Neural progenitor cell (in vitro differentiated cells): ENCODE measurements around the gene YIPF6.

Source experiments
- EZH2 ChIP-seq: fragments of 200-600 bp; sonication (generic); IDR thresholded peaks from 2 replicates; pipeline ENCODE4 v1.6.1; 2017; ENCODE audit warnings: antibody characterized with exemption, mild to moderate bottlenecking, moderate library complexity
- EZH2phosphoT487 ChIP-seq: fragments of 200-600 bp; sonication (generic); IDR thresholded peaks from 2 replicates; pipeline ENCODE4 v1.6.1; 2017; ENCODE audit warnings: antibody characterized with exemption
- TF ChIP-seq, protein P1 (sequence below): fragments of 200-600 bp; sonication (generic); IDR thresholded peaks from 2 replicates; pipeline ENCODE4 v1.5.1; 2017; ENCODE audit warnings: antibody characterized with exemption, mild to moderate bottlenecking

DNA sequence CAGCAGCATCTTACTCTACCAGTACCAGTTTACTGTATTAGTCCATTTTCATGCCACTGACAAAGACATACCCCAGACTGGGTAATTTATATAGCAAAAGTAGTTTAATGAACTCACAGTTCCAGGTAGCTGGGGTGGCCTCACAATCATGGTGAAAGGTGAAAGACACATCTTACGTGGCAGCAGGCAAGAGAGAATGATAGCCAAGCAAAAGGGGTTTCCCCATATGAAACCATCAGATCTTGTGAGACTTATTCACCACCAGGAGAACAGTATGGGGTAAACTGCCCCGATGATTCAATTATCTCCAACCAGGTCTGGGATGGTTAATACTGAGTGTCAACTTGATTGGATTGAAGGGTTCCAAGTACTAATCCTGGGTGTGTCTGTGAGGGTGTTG, 69.3 kb downstream of the YIPF6 start:
- TF ChIP-seq EZH2 = no peak
- TF ChIP-seq, protein P1, sequence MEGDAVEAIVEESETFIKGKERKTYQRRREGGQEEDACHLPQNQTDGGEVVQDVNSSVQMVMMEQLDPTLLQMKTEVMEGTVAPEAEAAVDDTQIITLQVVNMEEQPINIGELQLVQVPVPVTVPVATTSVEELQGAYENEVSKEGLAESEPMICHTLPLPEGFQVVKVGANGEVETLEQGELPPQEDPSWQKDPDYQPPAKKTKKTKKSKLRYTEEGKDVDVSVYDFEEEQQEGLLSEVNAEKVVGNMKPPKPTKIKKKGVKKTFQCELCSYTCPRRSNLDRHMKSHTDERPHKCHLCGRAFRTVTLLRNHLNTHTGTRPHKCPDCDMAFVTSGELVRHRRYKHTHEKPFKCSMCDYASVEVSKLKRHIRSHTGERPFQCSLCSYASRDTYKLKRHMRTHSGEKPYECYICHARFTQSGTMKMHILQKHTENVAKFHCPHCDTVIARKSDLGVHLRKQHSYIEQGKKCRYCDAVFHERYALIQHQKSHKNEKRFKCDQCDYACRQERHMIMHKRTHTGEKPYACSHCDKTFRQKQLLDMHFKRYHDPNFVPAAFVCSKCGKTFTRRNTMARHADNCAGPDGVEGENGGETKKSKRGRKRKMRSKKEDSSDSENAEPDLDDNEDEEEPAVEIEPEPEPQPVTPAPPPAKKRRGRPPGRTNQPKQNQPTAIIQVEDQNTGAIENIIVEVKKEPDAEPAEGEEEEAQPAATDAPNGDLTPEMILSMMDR = no peak
- TF ChIP-seq EZH2phosphoT487 = no peak
